Skeletal muscle tissue (tissue), 4 donors: Measurements from ENCODE around the gene GNB1L. TPM values are rescaled to one million over a fixed set of nuclear protein-coding genes. Genes with fewer than 3 reads are reported as not detected.

Source experiments
- H3K27ac ChIP-seq: one replicate; pipeline ENCODE4 v1.7.0; 2013; ENCODE audit warnings: mild to moderate bottlenecking, low read depth, low read length, inconsistent platforms
- H3K27me3 ChIP-seq, 3 donors: one replicate each; pipeline ENCODE4 v1.7.0; 2013; ENCODE audit warnings: low read length in 3 of 3; ENCODE audit not compliant: control insufficient read depth in 3 of 3, insufficient read depth in 3 of 3
- H3K36me3 ChIP-seq, 3 donors: one replicate each; pipeline ENCODE4 v1.7.0; 2013; ENCODE audit warnings: low read length in 3 of 3; ENCODE audit not compliant: control insufficient read depth in 3 of 3, insufficient read depth in 3 of 3
- H3K4me1 ChIP-seq, 3 donors: one replicate each; pipeline ENCODE4 v1.7.0; 2013; ENCODE audit warnings: low read length in 3 of 3, mild to moderate bottlenecking in 3 of 3; ENCODE audit not compliant: control insufficient read depth in 3 of 3, insufficient read depth in 3 of 3
- H3K4me3 ChIP-seq, 3 donors: one replicate each; pipeline ENCODE4 v1.7.0; 2013; ENCODE audit warnings: low read length in 3 of 3
- H3K9ac ChIP-seq, 3 donors: one replicate each; pipeline ENCODE4 v1.7.0; 2013; ENCODE audit warnings: low read length in 3 of 3, mild to moderate bottlenecking in 3 of 3, moderate library complexity in 2 of 3, low read depth in 1 of 3
- H3K9me3 ChIP-seq, 3 donors: one replicate each; pipeline ENCODE4 v1.7.0; 2013; ENCODE audit warnings: low read length in 3 of 3; ENCODE audit not compliant: control insufficient read depth in 3 of 3
- total RNA-seq: library from RNA; depleted of rRNA; stranded (reverse); fragments of >200 nt; gene quantifications from one replicate; pipeline ENCODE4 v1.2.3, GENCODE V29; 2014
- donor health status: Osteomylitis.

The GNB1L gene
- total RNA-seq, 1 donor from 2014 or later: 4.7 TPM

- Histone ChIP-seq H3K36me3 (peaks cover 35 to 44% (median 42%) of the 10 kb centered on the region in 3 donors), H3K9me3 (no peaks in the 10 kb centered on the region), H3K27ac (no peak overlapping the region), H3K4me1 (peaks cover 0 to 1% (median 0%) of the 10 kb centered on the region in 3 donors), H3K27me3 (no peaks in the 10 kb centered on the region), H3K9ac (no peak overlapping the region), H3K4me3 (no peak overlapping the region)
Measured at GRCh38 chr22:19897726-19898125, 43.1 kb upstream of the GNB1L start.

- Histone ChIP-seq H3K36me3 (peaks cover 38 to 44% (median 42%) of the 10 kb centered on the region in 3 donors), H3K4me1 (peaks cover 0 to 2% (median under 1%) of the 10 kb centered on the region in 3 donors), H3K4me3 (no peak overlapping the region), H3K9me3 (no peaks in the 10 kb centered on the region), H3K27ac (no peak overlapping the region), H3K9ac (no peak overlapping the region), H3K27me3 (no peaks in the 10 kb centered on the region)
Measured at GRCh38 chr22:19896665-19897355, 42.1 kb upstream of the GNB1L start.

- Histone ChIP-seq H3K36me3 (peaks cover 38 to 42% (median 41%) of the 10 kb centered on the region in 3 donors), H3K27ac (no peak overlapping the region), H3K27me3 (no peaks in the 10 kb centered on the region), H3K9ac (no peak overlapping the region), H3K9me3 (no peaks in the 10 kb centered on the region), H3K4me1 (peaks cover 0 to 7% (median 4%) of the 10 kb centered on the region in 3 donors), H3K4me3 (no peak overlapping the region)
Measured at GRCh38 chr22:19895160-19895849, 40.6 kb upstream of the GNB1L start.

GRCh38 chr22:19893363-19893762, 38.7 kb upstream of the GNB1L start:
- no peak overlapping the region for H3K9ac ChIP-seq
- H3K9me3 ChIP-seq: no peaks in the 10 kb centered on the region
- peaks cover 0 to 7% (median 4%) of the 10 kb centered on the region in 3 donors for H3K4me1 ChIP-seq
- H3K27ac ChIP-seq: no peak overlapping the region
- no peak overlapping the region for H3K4me3 ChIP-seq
- peaks cover 33 to 35% (median 34%) of the 10 kb centered on the region in 3 donors for H3K36me3 ChIP-seq
- H3K27me3 ChIP-seq: no peaks in the 10 kb centered on the region

GRCh38 chr22:19892925-19893324, 38.3 kb upstream of the GNB1L start:
- peaks cover 29 to 31% (median 31%) of the 10 kb centered on the region in 3 donors for H3K36me3 ChIP-seq
- H3K27ac ChIP-seq: no peak overlapping the region
- no peaks in the 10 kb centered on the region for H3K9me3 ChIP-seq
- peaks cover 0 to 7% (median 4%) of the 10 kb centered on the region in 3 donors for H3K4me1 ChIP-seq
- H3K4me3 ChIP-seq: no peak overlapping the region
- H3K9ac ChIP-seq: no peak overlapping the region
- no peaks in the 10 kb centered on the region for H3K27me3 ChIP-seq

- no peak overlapping the region for H3K4me3 ChIP-seq
- H3K27ac ChIP-seq: no peak overlapping the region
- H3K4me1 ChIP-seq: peaks cover 0 to 8% (median 4%) of the 10 kb centered on the region in 3 donors
- H3K9me3 ChIP-seq: no peaks in the 10 kb centered on the region
- H3K27me3 ChIP-seq: no peaks in the 10 kb centered on the region
- H3K9ac ChIP-seq: peak overlapping the region in 1 of 3 donors; percentile 8
- peaks cover 23 to 28% (median 27%) of the 10 kb centered on the region in 3 donors for H3K36me3 ChIP-seq
Measured at GRCh38 chr22:19892257-19892879, 37.7 kb upstream of the GNB1L start.

- H3K36me3 ChIP-seq: peaks cover 20 to 23% (median 22%) of the 10 kb centered on the region in 3 donors
- peaks cover 2 to 15% (median 10%) of the 10 kb centered on the region in 3 donors for H3K4me1 ChIP-seq
- no peaks in the 10 kb centered on the region for H3K27me3 ChIP-seq
- H3K27ac ChIP-seq: no peak overlapping the region
- no peak overlapping the region for H3K4me3 ChIP-seq
- H3K9ac ChIP-seq: peak overlapping the region in 1 of 3 donors; percentile 8
- H3K9me3 ChIP-seq: no peaks in the 10 kb centered on the region
Measured at GRCh38 chr22:19891317-19892256, 36.9 kb upstream of the GNB1L start.

- Histone ChIP-seq H3K9me3 (no peaks in the 10 kb centered on the region), H3K27ac (no peak overlapping the region), H3K4me1 (peaks cover 8 to 22% (median 15%) of the 10 kb centered on the region in 3 donors), H3K4me3 (no peak overlapping the region), H3K27me3 (no peaks in the 10 kb centered on the region), H3K36me3 (peaks cover 19 to 23% (median 20%) of the 10 kb centered on the region in 3 donors), H3K9ac (no peak overlapping the region)
Measured at GRCh38 chr22:19890502-19891316, 36.0 kb upstream of the GNB1L start.

GRCh38 chr22:19889951-19890350, 35.3 kb upstream of the GNB1L start:
- no peaks in the 10 kb centered on the region for H3K9me3 ChIP-seq
- no peak overlapping the region for H3K9ac ChIP-seq
- H3K4me1 ChIP-seq: peaks cover 10 to 24% (median 18%) of the 10 kb centered on the region in 3 donors
- no peak overlapping the region for H3K4me3 ChIP-seq
- no peaks in the 10 kb centered on the region for H3K27me3 ChIP-seq
- peaks cover 13 to 15% (median 14%) of the 10 kb centered on the region in 3 donors for H3K36me3 ChIP-seq
- no peak overlapping the region for H3K27ac ChIP-seq
